ENCODE results near the gene TOX2. TPM values are rescaled to one million over a fixed set of nuclear protein-coding genes. Genes with fewer than 3 reads are reported as not detected.

The TOX2 gene
- total RNA-seq, 4 donors from 2014 or later = 0.40 to 3.0 (median 1.6) TPM

GRCh38 chr20:43915211-43916072 is 790 bp downstream of the TOX2 start:
- 9% methylated on average over 9 of the region's 66 CpGs for WGBS
- H3K27ac ChIP-seq = no peak overlapping the region
- H3K9me3 ChIP-seq = no peaks in the 10 kb centered on the region
- no peaks in the 10 kb centered on the region for H3K36me3 ChIP-seq
- peak overlapping the region; percentile 52 for H3K4me3 ChIP-seq
- H3K4me1 ChIP-seq = peaks cover 15% of the 10 kb centered on the region
- no peak for TF ChIP-seq POLR2AphosphoS5 (IDR thresholded peaks at IDR 0.05)
- TF ChIP-seq EP300 (IDR thresholded peaks at IDR 0.05) = no peak
- peaks cover 47% of the 10 kb centered on the region for H3K27me3 ChIP-seq
- DNase-seq (ENCODE audit: low spot score in 2 of 2) = no peak

- Histone ChIP-seq H3K4me1 (peaks cover 15% of the 10 kb centered on the region), H3K27me3 (peaks cover 55% of the 10 kb centered on the region), H3K4me3 (peak overlapping the region; percentile 52), H3K36me3 (no peaks in the 10 kb centered on the region), H3K27ac (no peak overlapping the region), H3K9me3 (no peaks in the 10 kb centered on the region)
- DNase-seq (ENCODE audit: low spot score in 2 of 2) = no peak
- 34% methylated on average over 13 of the region's 50 CpGs for WGBS
- TF ChIP-seq POLR2A (IDR thresholded peaks at IDR 0.05) (no peak), CTCF (IDR thresholded peaks at IDR 0.05) (no peak), POLR2AphosphoS5 (IDR thresholded peaks at IDR 0.05) (no peak), EP300 (IDR thresholded peaks at IDR 0.05) (no peak)
These were observed 1.6 kb downstream of the TOX2 start for GRCh38 chr20:43916073-43916880.

- TF ChIP-seq CTCF (IDR thresholded peaks at IDR 0.05) = no peak
- no peak for TF ChIP-seq POLR2AphosphoS5 (IDR thresholded peaks at IDR 0.05)
- TF ChIP-seq POLR2A (IDR thresholded peaks at IDR 0.05) = no peak
- no peak for TF ChIP-seq EP300 (IDR thresholded peaks at IDR 0.05)
- peaks cover 57% of the 10 kb centered on the region for H3K27me3 ChIP-seq
These were observed 2.3 kb downstream of the TOX2 start for GRCh38 chr20:43916881-43917371.

GRCh38 chr20:43917380-43917779 is 2.7 kb downstream of the TOX2 start:
- no peak for DNase-seq (ENCODE audit: low spot score in 2 of 2)
- Histone ChIP-seq H3K27me3 (peaks cover 57% of the 10 kb centered on the region), H3K4me1 (peaks cover 15% of the 10 kb centered on the region), H3K27ac (no peak overlapping the region), H3K9me3 (no peaks in the 10 kb centered on the region), H3K36me3 (no peaks in the 10 kb centered on the region), H3K4me3 (no peak overlapping the region)
- 85% methylated on average over 9 of the region's 9 CpGs for WGBS
- TF ChIP-seq CTCF (IDR thresholded peaks at IDR 0.05) (no peak), POLR2AphosphoS5 (IDR thresholded peaks at IDR 0.05) (no peak), POLR2A (IDR thresholded peaks at IDR 0.05) (no peak), EP300 (IDR thresholded peaks at IDR 0.05) (no peak)

More at GRCh38 chr20:43916881-43917371, 2.3 kb downstream of the TOX2 start:
- 54% methylated on average over 9 of the region's 9 CpGs for WGBS
- Histone ChIP-seq H3K4me1 (peaks cover 15% of the 10 kb centered on the region), H3K4me3 (peak overlapping the region; percentile 52), H3K9me3 (no peaks in the 10 kb centered on the region), H3K36me3 (no peaks in the 10 kb centered on the region), H3K27ac (no peak overlapping the region)
- peak in 1 of 2 donors; percentile 49 for DNase-seq (ENCODE audit: low spot score in 2 of 2)

- TF ChIP-seq POLR2AphosphoS5 (IDR thresholded peaks at IDR 0.05) (no peak), POLR2A (IDR thresholded peaks at IDR 0.05) (no peak)
- H3K4me3 ChIP-seq = no peak overlapping the region
- DNase-seq (ENCODE audit: low spot score in 2 of 2) = no peak
- peaks cover 50% of the 10 kb centered on the region for H3K27me3 ChIP-seq
- peaks cover 14% of the 10 kb centered on the region for H3K4me1 ChIP-seq
- WGBS = 90% methylated on average over 6 of the region's 6 CpGs
- no peak overlapping the region for H3K27ac ChIP-seq
- H3K9me3 ChIP-seq = no peaks in the 10 kb centered on the region
- no peaks in the 10 kb centered on the region for H3K36me3 ChIP-seq
These were observed 5.2 kb downstream of the TOX2 start for GRCh38 chr20:43919686-43920403.
